Ishikawa (cell line): ENCODE data around the gene NPIPB8.
A peak's percentile ranks its signal among the peaks of the same experiment; 100 is the strongest.

Experiments
- CEBPB ChIP-seq: IDR thresholded peaks from 2 replicates; pipeline ENCODE4 v1.6.1; 2012
- CREB1 ChIP-seq: IDR thresholded peaks from 2 replicates; pipeline ENCODE4 v1.6.1; 2012; ENCODE audit warnings: low read depth
- EGR1 ChIP-seq: IDR thresholded peaks from 2 replicates; pipeline ENCODE4 v1.6.1; 2012
- EP300 ChIP-seq: IDR thresholded peaks from 2 replicates; pipeline ENCODE4 v1.6.1; 2012; ENCODE audit warnings: borderline replicate concordance
- FOXM1 ChIP-seq: IDR thresholded peaks from 2 replicates; pipeline ENCODE4 v1.6.1; 2012; ENCODE audit warnings: low read depth, borderline replicate concordance
- NFIC ChIP-seq: IDR thresholded peaks from 2 replicates; pipeline ENCODE4 v1.6.1; 2012
- RAD21 ChIP-seq: IDR thresholded peaks from 2 replicates; pipeline ENCODE4 v1.6.1; 2012; ENCODE audit warnings: low read depth
- TAF1 ChIP-seq: IDR thresholded peaks from 2 replicates; pipeline ENCODE4 v1.6.1; 2012; ENCODE audit warnings: low read depth, mild to moderate bottlenecking
- TCF12 ChIP-seq: IDR thresholded peaks from 2 replicates; pipeline ENCODE4 v1.6.1; 2012; ENCODE audit warnings: low read depth
- TEAD4 ChIP-seq: IDR thresholded peaks from 2 replicates; pipeline ENCODE4 v1.6.1; 2012
- YY1 ChIP-seq: IDR thresholded peaks from 2 replicates; pipeline ENCODE4 v1.6.1; 2012; ENCODE audit warnings: low read depth
- ZBTB7A ChIP-seq: IDR thresholded peaks from 2 replicates; pipeline ENCODE4 v1.6.1; 2012; ENCODE audit warnings: low read depth
- TF ChIP-seq, protein P1 (sequence below): IDR thresholded peaks from 2 replicates; pipeline ENCODE4 v1.6.1; 2012
- TF ChIP-seq, protein P2 (sequence below): IDR thresholded peaks from 2 replicates; pipeline ENCODE4 v1.6.1; 2012; ENCODE audit warnings: low read depth, mild to moderate bottlenecking
- TF ChIP-seq, protein P3 (sequence below): IDR thresholded peaks from 2 replicates; pipeline ENCODE4 v1.6.1; 2012

The NPIPB8 gene

DNA sequence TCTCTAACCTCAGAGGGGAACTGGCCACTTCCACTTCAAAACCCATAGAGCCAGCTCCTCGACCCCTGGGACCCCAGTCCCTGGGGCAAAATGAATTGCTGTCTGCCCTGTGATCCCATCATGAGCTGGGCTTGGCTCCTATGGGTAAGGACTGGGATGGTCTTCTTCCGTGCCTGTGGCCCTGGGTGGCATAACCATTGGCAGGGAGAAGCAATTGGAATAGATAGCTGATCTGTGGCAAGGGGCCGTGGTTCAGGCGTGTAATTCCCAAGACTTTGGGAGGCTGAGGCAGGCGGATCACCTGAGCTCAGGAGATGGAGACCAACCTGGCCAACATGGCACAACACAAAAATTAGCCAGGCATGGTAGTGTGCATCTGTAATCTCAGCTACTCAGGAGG lies 45.4 kb upstream of the NPIPB8 start:
- TF ChIP-seq, protein P1, sequence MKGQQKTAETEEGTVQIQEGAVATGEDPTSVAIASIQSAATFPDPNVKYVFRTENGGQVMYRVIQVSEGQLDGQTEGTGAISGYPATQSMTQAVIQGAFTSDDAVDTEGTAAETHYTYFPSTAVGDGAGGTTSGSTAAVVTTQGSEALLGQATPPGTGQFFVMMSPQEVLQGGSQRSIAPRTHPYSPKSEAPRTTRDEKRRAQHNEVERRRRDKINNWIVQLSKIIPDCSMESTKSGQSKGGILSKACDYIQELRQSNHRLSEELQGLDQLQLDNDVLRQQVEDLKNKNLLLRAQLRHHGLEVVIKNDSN = no peak
- TF ChIP-seq YY1 = no peak
- no peak for TF ChIP-seq FOXM1
- TF ChIP-seq CEBPB = no peak
- no peak for TF ChIP-seq EGR1
- TF ChIP-seq TAF1 = no peak
- TF ChIP-seq EP300 = no peak
- no peak for TF ChIP-seq NFIC
- no peak for TF ChIP-seq CREB1
- no peak for TF ChIP-seq TCF12

DNA sequence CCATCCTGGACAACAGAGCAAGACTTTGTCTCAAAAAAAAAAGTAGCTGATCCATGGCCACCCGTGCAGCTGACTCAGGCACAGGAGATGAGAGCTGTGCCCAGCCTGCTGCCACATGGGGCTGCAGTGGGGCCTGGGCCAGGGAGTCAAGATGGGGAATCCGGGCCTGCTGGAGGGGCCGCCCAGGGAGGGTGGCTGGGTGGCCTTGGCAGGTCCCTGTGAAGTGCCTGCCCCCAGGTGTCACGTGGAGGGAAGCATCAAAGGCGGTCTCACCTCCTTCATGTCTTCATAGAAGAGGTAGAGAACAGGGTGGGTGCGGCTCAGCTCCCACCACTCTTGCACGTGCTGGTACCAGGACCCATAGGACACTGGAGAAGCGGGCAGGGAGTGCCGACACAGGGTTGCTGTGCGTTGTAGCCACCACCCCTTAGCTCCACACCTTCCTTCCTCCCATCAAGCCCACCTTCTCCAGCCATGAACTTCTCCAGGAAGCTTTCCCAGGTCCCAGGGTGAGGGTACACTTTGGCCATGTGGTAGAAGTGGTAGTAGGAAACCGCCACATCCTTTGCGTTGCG lies 44.8 kb upstream of the NPIPB8 start:
- TF ChIP-seq TEAD4 = no peak
- no peak for TF ChIP-seq TCF12
- TF ChIP-seq CREB1 = no peak
- no peak for TF ChIP-seq YY1
- no peak for TF ChIP-seq EP300
- TF ChIP-seq TAF1 = no peak
- TF ChIP-seq CEBPB = no peak
- TF ChIP-seq NFIC = no peak
- TF ChIP-seq FOXM1 = no peak
- TF ChIP-seq ZBTB7A = no peak
- no peak for TF ChIP-seq EGR1
- TF ChIP-seq RAD21 = no peak
- TF ChIP-seq, protein P2, sequence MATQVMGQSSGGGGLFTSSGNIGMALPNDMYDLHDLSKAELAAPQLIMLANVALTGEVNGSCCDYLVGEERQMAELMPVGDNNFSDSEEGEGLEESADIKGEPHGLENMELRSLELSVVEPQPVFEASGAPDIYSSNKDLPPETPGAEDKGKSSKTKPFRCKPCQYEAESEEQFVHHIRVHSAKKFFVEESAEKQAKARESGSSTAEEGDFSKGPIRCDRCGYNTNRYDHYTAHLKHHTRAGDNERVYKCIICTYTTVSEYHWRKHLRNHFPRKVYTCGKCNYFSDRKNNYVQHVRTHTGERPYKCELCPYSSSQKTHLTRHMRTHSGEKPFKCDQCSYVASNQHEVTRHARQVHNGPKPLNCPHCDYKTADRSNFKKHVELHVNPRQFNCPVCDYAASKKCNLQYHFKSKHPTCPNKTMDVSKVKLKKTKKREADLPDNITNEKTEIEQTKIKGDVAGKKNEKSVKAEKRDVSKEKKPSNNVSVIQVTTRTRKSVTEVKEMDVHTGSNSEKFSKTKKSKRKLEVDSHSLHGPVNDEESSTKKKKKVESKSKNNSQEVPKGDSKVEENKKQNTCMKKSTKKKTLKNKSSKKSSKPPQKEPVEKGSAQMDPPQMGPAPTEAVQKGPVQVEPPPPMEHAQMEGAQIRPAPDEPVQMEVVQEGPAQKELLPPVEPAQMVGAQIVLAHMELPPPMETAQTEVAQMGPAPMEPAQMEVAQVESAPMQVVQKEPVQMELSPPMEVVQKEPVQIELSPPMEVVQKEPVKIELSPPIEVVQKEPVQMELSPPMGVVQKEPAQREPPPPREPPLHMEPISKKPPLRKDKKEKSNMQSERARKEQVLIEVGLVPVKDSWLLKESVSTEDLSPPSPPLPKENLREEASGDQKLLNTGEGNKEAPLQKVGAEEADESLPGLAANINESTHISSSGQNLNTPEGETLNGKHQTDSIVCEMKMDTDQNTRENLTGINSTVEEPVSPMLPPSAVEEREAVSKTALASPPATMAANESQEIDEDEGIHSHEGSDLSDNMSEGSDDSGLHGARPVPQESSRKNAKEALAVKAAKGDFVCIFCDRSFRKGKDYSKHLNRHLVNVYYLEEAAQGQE = no peak

DNA sequence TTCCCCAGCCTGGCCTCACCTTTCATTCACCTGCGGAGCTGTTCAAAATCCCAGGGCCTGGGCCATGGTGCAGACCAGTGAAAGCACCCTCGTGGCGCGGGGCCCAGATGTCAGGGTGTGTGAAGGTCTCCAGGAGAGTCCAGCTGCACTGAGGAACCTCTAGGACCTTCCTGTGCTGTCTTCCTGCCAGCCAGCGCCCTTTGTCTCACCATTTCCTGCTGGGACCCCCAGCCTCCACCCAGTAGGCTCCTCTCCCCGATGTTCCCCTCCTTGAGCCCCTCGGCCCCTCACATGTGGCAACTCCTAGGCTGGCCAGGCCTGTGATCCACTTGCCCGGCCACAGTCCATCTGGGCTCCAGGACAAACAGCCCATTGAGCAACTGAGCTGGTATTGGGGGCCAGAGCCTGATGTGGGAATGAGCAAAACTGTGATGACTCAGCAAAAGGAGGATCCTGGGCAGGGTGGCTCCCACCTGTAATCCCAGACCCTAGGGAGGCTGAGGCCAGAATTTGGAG lies 41.7 kb upstream of the NPIPB8 start:
- TF ChIP-seq NFIC = no peak
- TF ChIP-seq YY1 = no peak
- TF ChIP-seq RAD21 = no peak
- no peak for TF ChIP-seq TCF12
- TF ChIP-seq EGR1 = no peak
- TF ChIP-seq, protein P3, sequence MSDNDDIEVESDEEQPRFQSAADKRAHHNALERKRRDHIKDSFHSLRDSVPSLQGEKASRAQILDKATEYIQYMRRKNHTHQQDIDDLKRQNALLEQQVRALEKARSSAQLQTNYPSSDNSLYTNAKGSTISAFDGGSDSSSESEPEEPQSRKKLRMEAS = no peak
- no peak for TF ChIP-seq CREB1
- TF ChIP-seq, protein P2 = no peak
- TF ChIP-seq FOXM1 = no peak
- TF ChIP-seq ZBTB7A = no peak
- TF ChIP-seq TEAD4 = no peak
- TF ChIP-seq, protein P1 = no peak
- TF ChIP-seq EP300 = no peak
- TF ChIP-seq CEBPB = no peak
- TF ChIP-seq TAF1 = no peak

DNA sequence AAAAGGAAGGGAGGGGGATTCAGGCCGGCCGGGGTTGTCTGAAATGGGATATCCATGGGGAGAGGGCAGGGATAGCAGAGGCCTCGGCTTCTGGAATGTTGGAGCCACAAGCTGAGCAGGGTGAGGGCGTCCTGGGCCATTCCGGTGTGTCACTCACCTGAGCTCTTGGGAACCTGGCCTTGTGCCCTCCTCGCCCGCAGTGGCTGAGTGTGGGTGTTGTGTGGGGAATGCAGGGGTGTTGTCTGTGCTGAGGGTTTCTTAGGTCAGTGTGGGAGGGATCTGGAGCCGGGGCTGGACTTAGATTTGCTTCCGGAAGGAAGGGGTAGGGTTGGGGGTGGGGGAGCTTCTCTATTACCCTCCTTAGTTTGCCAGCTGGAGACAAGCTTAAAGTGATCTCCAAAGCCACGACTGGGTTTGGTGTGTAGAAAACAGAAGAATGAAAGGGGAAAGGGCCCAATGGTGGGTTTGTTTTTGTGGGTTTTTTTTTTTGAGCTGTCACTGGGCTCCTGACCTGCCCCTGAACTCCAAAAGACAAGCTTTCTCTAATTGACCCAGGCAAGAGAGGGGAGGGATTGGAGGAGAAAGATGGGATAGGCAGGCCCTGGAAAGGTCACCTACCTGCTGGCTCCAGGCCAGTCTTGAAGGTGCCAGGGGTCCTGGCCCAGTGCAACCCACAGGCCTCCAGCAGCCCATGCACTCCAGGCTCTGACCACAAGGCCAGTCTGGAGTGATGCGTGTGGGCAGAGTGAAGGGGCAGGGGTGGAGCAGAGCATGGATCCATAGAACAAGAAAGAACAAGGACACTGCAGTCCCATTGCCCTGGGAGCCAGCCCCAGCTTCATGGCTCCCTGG lies 40.8 kb upstream of the NPIPB8 start, which contains the start of gene SULT1A2:
Gene SULT1A2, minus strand, starts transcription at position 211 of the 852 bp plus-strand sequence. CDS start 1,120 bp downstream, outside the sequence.
- TF ChIP-seq FOXM1 (no peak), CEBPB (no peak), TAF1 (no peak; the same call in 1 of the 2 replicates), EP300 (no peak), ZBTB7A (no peak), TEAD4 (peak; percentile 86), NFIC (peak; percentile 72), YY1 (no peak), EGR1 (peak; percentile 93), TCF12 (peak; percentile 66; the same call in 1 of the 2 replicates), RAD21 (peak; percentile 13; the same call in 1 of the 2 replicates), CREB1 (no peak)
- TF ChIP-seq, protein P2 = no peak
- TF ChIP-seq, protein P3 = peak; percentile 51; the same call in 1 of the 2 replicates
- TF ChIP-seq, protein P1 = no peak
